Hepatocyte (in vitro differentiated cells): ENCODE results near the gene UNC5A.

Experiments used
- EZH2 ChIP-seq: fragments of 200-600 bp; sonication (generic); IDR thresholded peaks from 2 replicates; pipeline ENCODE4 v1.6.1; 2016; ENCODE audit warnings: antibody characterized with exemption, mild to moderate bottlenecking, borderline replicate concordance
- EZH2phosphoT487 ChIP-seq: fragments of 200-600 bp; sonication (generic); IDR thresholded peaks from one replicate; pipeline ENCODE4 v1.6.1; 2018; ENCODE audit warnings: antibody characterized with exemption, mild to moderate bottlenecking, low read depth, moderate library complexity; ENCODE audit not compliant: unreplicated experiment, severe bottlenecking
- TF ChIP-seq, protein P1 (sequence below): fragments of 200-600 bp; sonication (generic); IDR thresholded peaks from 2 replicates; pipeline ENCODE4 v1.5.1; 2016; ENCODE audit warnings: antibody characterized with exemption, mild to moderate bottlenecking; ENCODE audit not compliant: poor library complexity

DNA sequence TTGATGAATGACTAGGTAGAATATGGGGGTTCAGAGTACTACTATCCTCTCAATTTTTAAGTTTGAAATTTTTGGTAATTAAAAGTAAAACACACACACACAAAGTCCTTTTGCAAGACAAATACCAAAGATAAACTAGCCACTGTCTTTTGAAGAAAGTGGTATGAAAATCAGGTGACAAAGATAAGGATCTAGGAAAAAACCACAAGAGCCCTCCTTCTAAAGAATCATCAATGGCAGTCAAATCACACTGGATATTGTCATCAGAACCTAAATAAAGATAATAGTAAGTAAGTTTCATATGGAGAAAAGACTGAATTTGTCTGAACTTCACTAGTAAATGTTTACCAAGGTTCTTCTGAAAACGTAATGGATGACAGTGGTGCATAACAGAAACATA, 119.3 kb downstream of the UNC5A start:
- TF ChIP-seq, protein P1, sequence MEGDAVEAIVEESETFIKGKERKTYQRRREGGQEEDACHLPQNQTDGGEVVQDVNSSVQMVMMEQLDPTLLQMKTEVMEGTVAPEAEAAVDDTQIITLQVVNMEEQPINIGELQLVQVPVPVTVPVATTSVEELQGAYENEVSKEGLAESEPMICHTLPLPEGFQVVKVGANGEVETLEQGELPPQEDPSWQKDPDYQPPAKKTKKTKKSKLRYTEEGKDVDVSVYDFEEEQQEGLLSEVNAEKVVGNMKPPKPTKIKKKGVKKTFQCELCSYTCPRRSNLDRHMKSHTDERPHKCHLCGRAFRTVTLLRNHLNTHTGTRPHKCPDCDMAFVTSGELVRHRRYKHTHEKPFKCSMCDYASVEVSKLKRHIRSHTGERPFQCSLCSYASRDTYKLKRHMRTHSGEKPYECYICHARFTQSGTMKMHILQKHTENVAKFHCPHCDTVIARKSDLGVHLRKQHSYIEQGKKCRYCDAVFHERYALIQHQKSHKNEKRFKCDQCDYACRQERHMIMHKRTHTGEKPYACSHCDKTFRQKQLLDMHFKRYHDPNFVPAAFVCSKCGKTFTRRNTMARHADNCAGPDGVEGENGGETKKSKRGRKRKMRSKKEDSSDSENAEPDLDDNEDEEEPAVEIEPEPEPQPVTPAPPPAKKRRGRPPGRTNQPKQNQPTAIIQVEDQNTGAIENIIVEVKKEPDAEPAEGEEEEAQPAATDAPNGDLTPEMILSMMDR: no peak
- no peak for TF ChIP-seq EZH2
- TF ChIP-seq EZH2phosphoT487: no peak
